Measurements from ENCODE around the gene IER5. TPM values are rescaled to one million over a fixed set of nuclear protein-coding genes. Genes with fewer than 3 reads are reported as not detected.

The IER5 gene
- total and polyA plus RNA-seq, 9 of the 15 experiments (the other 6 are each of a cell fraction or from before 2014, with no cell fraction given): 2.4 to 32.1 (median 12.0) TPM

DNA sequence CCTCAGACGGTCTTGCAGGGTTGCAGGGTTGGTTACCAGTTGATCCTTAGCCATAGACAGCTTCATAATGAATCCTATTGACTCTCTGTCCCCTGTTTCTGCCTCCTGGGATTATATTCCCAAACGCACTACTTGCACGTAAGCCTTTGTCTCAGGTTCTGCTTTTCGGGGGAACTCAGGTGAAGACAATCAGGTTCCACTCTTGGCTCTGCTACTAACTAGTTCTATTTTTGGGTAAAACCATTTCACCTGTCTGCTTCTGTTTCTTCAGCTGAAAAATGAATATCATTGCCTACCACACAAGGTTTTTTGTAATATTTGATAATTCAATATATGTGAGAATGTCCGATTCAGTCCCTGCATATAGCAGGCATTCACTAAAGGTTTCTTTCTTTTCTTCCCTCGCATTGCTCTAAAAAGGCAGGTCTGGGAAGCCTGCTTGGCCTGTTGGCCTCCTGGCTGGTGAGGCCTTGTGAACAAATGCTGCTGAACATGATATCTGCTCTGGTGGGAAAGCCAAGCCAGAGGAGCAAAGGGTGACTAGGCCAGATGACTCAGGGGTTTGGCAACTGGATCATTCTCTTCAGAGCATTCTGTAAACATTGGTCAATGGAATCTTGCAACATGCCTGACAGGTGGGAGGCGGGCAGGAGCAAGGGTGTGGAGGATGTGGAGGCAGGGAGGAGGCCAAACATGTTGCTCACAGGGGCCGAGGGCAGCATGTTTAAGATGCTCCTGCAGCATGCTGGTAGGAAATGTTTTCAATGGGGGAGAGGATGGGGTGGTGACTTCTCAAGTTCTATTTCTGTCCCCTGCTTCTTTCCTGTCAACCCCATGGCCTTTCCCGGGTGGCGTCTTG is 23.8 kb downstream of the IER5 start (continued):
- TF ChIP-seq, protein P1, sequence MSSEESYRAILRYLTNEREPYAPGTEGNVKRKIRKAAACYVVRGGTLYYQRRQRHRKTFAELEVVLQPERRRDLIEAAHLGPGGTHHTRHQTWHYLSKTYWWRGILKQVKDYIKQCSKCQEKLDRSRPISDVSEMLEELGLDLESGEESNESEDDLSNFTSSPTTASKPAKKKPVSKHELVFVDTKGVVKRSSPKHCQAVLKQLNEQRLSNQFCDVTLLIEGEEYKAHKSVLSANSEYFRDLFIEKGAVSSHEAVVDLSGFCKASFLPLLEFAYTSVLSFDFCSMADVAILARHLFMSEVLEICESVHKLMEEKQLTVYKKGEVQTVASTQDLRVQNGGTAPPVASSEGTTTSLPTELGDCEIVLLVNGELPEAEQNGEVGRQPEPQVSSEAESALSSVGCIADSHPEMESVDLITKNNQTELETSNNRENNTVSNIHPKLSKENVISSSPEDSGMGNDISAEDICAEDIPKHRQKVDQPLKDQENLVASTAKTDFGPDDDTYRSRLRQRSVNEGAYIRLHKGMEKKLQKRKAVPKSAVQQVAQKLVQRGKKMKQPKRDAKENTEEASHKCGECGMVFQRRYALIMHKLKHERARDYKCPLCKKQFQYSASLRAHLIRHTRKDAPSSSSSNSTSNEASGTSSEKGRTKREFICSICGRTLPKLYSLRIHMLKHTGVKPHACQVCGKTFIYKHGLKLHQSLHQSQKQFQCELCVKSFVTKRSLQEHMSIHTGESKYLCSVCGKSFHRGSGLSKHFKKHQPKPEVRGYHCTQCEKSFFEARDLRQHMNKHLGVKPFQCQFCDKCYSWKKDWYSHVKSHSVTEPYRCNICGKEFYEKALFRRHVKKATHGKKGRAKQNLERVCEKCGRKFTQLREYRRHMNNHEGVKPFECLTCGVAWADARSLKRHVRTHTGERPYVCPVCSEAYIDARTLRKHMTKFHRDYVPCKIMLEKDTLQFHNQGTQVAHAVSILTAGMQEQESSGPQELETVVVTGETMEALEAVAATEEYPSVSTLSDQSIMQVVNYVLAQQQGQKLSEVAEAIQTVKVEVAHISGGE (CRISPR knock-in tag; IDR thresholded peaks at IDR 0.05): no peak; a peak in 1 of 6 replicates
- TF ChIP-seq ZNF212 (CRISPR knock-in tag; IDR thresholded peaks at IDR 0.05) (no peak), ZFX (CRISPR knock-in tag; IDR thresholded peaks at IDR 0.05) (peak; percentile 79), CHCHD3 (CRISPR knock-in tag; IDR thresholded peaks at IDR 0.05) (no peak), ERF (CRISPR knock-in tag; IDR thresholded peaks at IDR 0.05) (no peak), MTA2 (IDR thresholded peaks at IDR 0.05; ENCODE audit: low read depth) (0 out of 2 replicates have a peak, but pooled peaks have one; percentile 22), NFYB (IDR thresholded peaks at IDR 0.05; ENCODE audit: extremely low read depth, insufficient read length) (no peak), NR1H2 (CRISPR knock-in tag; IDR thresholded peaks at IDR 0.05) (no peak), MCM7 (IDR thresholded peaks at IDR 0.05) (no peak), FOXM1 (IDR thresholded peaks at IDR 0.05; ENCODE audit: low read depth) (no peak), FOXM1 (CRISPR knock-in tag; IDR thresholded peaks at IDR 0.05; ENCODE audit: low read depth) (no peak), TSC22D4 (tag; IDR thresholded peaks at IDR 0.05) (no peak), ZNF274 (IDR thresholded peaks at IDR 0.05; ENCODE audit: borderline replicate concordance, low read depth, low read length) (no peak)
- TF ChIP-seq, protein P2, sequence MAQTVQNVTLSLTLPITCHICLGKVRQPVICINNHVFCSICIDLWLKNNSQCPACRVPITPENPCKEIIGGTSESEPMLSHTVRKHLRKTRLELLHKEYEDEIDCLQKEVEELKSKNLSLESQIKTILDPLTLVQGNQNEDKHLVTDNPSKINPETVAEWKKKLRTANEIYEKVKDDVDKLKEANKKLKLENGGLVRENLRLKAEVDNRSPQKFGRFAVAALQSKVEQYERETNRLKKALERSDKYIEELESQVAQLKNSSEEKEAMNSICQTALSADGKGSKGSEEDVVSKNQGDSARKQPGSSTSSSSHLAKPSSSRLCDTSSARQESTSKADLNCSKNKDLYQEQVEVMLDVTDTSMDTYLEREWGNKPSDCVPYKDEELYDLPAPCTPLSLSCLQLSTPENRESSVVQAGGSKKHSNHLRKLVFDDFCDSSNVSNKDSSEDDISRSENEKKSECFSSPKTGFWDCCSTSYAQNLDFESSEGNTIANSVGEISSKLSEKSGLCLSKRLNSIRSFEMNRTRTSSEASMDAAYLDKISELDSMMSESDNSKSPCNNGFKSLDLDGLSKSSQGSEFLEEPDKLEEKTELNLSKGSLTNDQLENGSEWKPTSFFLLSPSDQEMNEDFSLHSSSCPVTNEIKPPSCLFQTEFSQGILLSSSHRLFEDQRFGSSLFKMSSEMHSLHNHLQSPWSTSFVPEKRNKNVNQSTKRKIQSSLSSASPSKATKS (CRISPR knock-in tag; IDR thresholded peaks at IDR 0.05): no peak
- TF ChIP-seq, protein P3, sequence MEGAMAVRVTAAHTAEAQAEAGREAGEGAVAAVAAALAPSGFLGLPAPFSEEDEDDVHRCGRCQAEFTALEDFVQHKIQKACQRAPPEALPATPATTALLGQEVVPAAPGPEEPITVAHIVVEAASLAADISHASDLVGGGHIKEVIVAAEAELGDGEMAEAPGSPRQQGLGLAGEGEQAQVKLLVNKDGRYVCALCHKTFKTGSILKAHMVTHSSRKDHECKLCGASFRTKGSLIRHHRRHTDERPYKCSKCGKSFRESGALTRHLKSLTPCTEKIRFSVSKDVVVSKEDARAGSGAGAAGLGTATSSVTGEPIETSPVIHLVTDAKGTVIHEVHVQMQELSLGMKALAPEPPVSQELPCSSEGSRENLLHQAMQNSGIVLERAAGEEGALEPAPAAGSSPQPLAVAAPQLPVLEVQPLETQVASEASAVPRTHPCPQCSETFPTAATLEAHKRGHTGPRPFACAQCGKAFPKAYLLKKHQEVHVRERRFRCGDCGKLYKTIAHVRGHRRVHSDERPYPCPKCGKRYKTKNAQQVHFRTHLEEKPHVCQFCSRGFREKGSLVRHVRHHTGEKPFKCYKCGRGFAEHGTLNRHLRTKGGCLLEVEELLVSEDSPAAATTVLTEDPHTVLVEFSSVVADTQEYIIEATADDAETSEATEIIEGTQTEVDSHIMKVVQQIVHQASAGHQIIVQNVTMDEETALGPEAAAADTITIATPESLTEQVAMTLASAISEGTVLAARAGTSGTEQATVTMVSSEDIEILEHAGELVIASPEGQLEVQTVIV (CRISPR knock-in tag; IDR thresholded peaks at IDR 0.05; ENCODE audit: borderline replicate concordance): no peak
- TF ChIP-seq, protein P4, sequence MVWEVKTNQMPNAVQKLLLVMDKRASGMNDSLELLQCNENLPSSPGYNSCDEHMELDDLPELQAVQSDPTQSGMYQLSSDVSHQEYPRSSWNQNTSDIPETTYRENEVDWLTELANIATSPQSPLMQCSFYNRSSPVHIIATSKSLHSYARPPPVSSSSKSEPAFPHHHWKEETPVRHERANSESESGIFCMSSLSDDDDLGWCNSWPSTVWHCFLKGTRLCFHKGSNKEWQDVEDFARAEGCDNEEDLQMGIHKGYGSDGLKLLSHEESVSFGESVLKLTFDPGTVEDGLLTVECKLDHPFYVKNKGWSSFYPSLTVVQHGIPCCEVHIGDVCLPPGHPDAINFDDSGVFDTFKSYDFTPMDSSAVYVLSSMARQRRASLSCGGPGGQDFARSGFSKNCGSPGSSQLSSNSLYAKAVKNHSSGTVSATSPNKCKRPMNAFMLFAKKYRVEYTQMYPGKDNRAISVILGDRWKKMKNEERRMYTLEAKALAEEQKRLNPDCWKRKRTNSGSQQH (CRISPR knock-in tag; IDR thresholded peaks at IDR 0.05): no peak
- TF ChIP-seq, protein P5, sequence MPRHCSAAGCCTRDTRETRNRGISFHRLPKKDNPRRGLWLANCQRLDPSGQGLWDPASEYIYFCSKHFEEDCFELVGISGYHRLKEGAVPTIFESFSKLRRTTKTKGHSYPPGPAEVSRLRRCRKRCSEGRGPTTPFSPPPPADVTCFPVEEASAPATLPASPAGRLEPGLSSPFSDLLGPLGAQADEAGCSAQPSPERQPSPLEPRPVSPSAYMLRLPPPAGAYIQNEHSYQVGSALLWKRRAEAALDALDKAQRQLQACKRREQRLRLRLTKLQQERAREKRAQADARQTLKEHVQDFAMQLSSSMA (CRISPR knock-in tag; IDR thresholded peaks at IDR 0.05): no peak
